A673 (cell line): ENCODE measurements around the gene UBE2D3.

Experiments
- CTCF ChIP-seq: fragments of 300-800, 200-600 bp; sonication (generic); conservative IDR thresholded peaks from 2 replicates; pipeline ENCODE4 v1.5.1; 2017; ENCODE audit warnings: low read depth, mild to moderate bottlenecking, antibody characterized with exemption, low read length, moderate library complexity, mixed read lengths
- EZH2 ChIP-seq: fragments of 200-600 bp; sonication (generic); IDR thresholded peaks from 2 replicates; pipeline ENCODE4 v1.6.1; 2017; ENCODE audit warnings: borderline replicate concordance, low read depth, mild to moderate bottlenecking, mixed read lengths, antibody characterized with exemption, low read length; ENCODE audit not compliant: poor library complexity, severe bottlenecking

GRCh38 chr4:102817021-102817605 lies 10.2 kb downstream of the UBE2D3 start:
- TF ChIP-seq CTCF = no peak
- no peak for TF ChIP-seq EZH2
